ENCODE results near the gene FMN2. TPM values are rescaled to one million over a fixed set of nuclear protein-coding genes. Genes with fewer than 3 reads are reported as not detected.

The FMN2 gene
- 1.4 TPM for polyA plus RNA-seq (2013, experiment 1 of 2)
- 1.3 TPM for polyA plus RNA-seq (2013, experiment 2 of 2)

GRCh38 chr1:240091614-240092300 lies at the start of gene FMN2:
Gene FMN2 (plus strand): TSS chr1:240091883. CDS start chr1:240092110, 227 bp downstream.
- H3K27ac ChIP-seq (ENCODE audit: low read depth, low read length, severe bottlenecking) = peak within 1 kb of the TSS; percentile 10
- no peaks in the 10 kb centered on the region for H3K36me3 ChIP-seq (ENCODE audit: control insufficient read depth, insufficient read depth, low read length)
- H3K9me3 ChIP-seq (ENCODE audit: control insufficient read depth, low read length) = no peaks in the 10 kb centered on the region
- peak within 1 kb of the TSS; percentile 50 for H3K4me3 ChIP-seq (ENCODE audit: extremely low read depth, insufficient read depth, low read length, poor library complexity, severe bottlenecking)
- peaks cover 8% of the 10 kb centered on the region for H3K4me1 ChIP-seq (ENCODE audit: control insufficient read depth, insufficient read depth, low read length, poor library complexity, severe bottlenecking)
- 0 to 1% methylated on average over 60 to 63 of the region's 78 CpGs for WGBS, 2 experiments (ENCODE audit: insufficient coverage in 2 of 2)

GRCh38 chr1:240044620-240045019 lies 47.1 kb upstream of the FMN2 start:
- Histone ChIP-seq H3K36me3 (ENCODE audit: control insufficient read depth, insufficient read depth, low read length) (no peaks in the 10 kb centered on the region), H3K4me1 (ENCODE audit: control insufficient read depth, insufficient read depth, low read length, poor library complexity, severe bottlenecking) (no peaks in the 10 kb centered on the region), H3K27ac (ENCODE audit: low read depth, low read length, severe bottlenecking) (no peak overlapping the region), H3K4me3 (ENCODE audit: extremely low read depth, insufficient read depth, low read length, poor library complexity, severe bottlenecking) (no peak overlapping the region), H3K9me3 (ENCODE audit: control insufficient read depth, low read length) (no peaks in the 10 kb centered on the region)
- WGBS, 2 experiments (ENCODE audit: insufficient coverage in 2 of 2) = 86 to 88% methylated on average over 2 to 4 of the region's 6 CpGs

GRCh38 chr1:240046000-240046399 lies 45.7 kb upstream of the FMN2 start:
- no peak overlapping the region for H3K27ac ChIP-seq (ENCODE audit: low read depth, low read length, severe bottlenecking)
- H3K4me1 ChIP-seq (ENCODE audit: control insufficient read depth, insufficient read depth, low read length, poor library complexity, severe bottlenecking) = no peaks in the 10 kb centered on the region
- H3K4me3 ChIP-seq (ENCODE audit: extremely low read depth, insufficient read depth, low read length, poor library complexity, severe bottlenecking) = no peak overlapping the region
- 93 to 95% methylated on average over 6 to 7 of the region's 8 CpGs for WGBS, 2 experiments (ENCODE audit: insufficient coverage in 2 of 2)
- no peaks in the 10 kb centered on the region for H3K36me3 ChIP-seq (ENCODE audit: control insufficient read depth, insufficient read depth, low read length)
- H3K9me3 ChIP-seq (ENCODE audit: control insufficient read depth, low read length) = no peaks in the 10 kb centered on the region

GRCh38 chr1:240054109-240054701 lies 37.5 kb upstream of the FMN2 start:
- Histone ChIP-seq H3K4me3 (ENCODE audit: extremely low read depth, insufficient read depth, low read length, poor library complexity, severe bottlenecking) (no peak overlapping the region), H3K9me3 (ENCODE audit: control insufficient read depth, low read length) (no peaks in the 10 kb centered on the region), H3K4me1 (ENCODE audit: control insufficient read depth, insufficient read depth, low read length, poor library complexity, severe bottlenecking) (no peaks in the 10 kb centered on the region), H3K27ac (ENCODE audit: low read depth, low read length, severe bottlenecking) (no peak overlapping the region), H3K36me3 (ENCODE audit: control insufficient read depth, insufficient read depth, low read length) (no peaks in the 10 kb centered on the region)
- 85 to 94% methylated on average over 7 of the region's 9 CpGs for WGBS, 2 experiments (ENCODE audit: insufficient coverage in 2 of 2)

GRCh38 chr1:240055936-240056335 lies 35.7 kb upstream of the FMN2 start:
- Histone ChIP-seq H3K27ac (ENCODE audit: low read depth, low read length, severe bottlenecking) (no peak overlapping the region), H3K4me3 (ENCODE audit: extremely low read depth, insufficient read depth, low read length, poor library complexity, severe bottlenecking) (no peak overlapping the region)
- no CpG with 5 or more reads among the region's 1 CpG for WGBS, 2 experiments (ENCODE audit: insufficient coverage in 2 of 2)

GRCh38 chr1:240056350-240056749 lies 35.3 kb upstream of the FMN2 start:
- Histone ChIP-seq H3K4me1 (ENCODE audit: control insufficient read depth, insufficient read depth, low read length, poor library complexity, severe bottlenecking) (no peaks in the 10 kb centered on the region), H3K4me3 (ENCODE audit: extremely low read depth, insufficient read depth, low read length, poor library complexity, severe bottlenecking) (no peak overlapping the region), H3K9me3 (ENCODE audit: control insufficient read depth, low read length) (no peaks in the 10 kb centered on the region), H3K27ac (ENCODE audit: low read depth, low read length, severe bottlenecking) (no peak overlapping the region), H3K36me3 (ENCODE audit: control insufficient read depth, insufficient read depth, low read length) (no peaks in the 10 kb centered on the region)
- WGBS, 2 experiments (ENCODE audit: insufficient coverage in 2 of 2) = 61% methylated on average over 3 of the region's 3 CpGs

More at GRCh38 chr1:240055936-240056335, 35.7 kb upstream of the FMN2 start:
- Histone ChIP-seq H3K4me1 (ENCODE audit: control insufficient read depth, insufficient read depth, low read length, poor library complexity, severe bottlenecking) (no peaks in the 10 kb centered on the region), H3K9me3 (ENCODE audit: control insufficient read depth, low read length) (no peaks in the 10 kb centered on the region), H3K36me3 (ENCODE audit: control insufficient read depth, insufficient read depth, low read length) (no peaks in the 10 kb centered on the region)

- WGBS, 2 experiments (ENCODE audit: insufficient coverage in 2 of 2) = 92 to 93% methylated on average over 8 to 9 of the region's 9 CpGs
- H3K27ac ChIP-seq (ENCODE audit: low read depth, low read length, severe bottlenecking) = no peak overlapping the region
These were observed 33.6 kb upstream of the FMN2 start for GRCh38 chr1:240058049-240058448.

GRCh38 chr1:240068961-240069360 lies 22.7 kb upstream of the FMN2 start:
- H3K36me3 ChIP-seq (ENCODE audit: control insufficient read depth, insufficient read depth, low read length) = no peaks in the 10 kb centered on the region
- H3K4me3 ChIP-seq (ENCODE audit: extremely low read depth, insufficient read depth, low read length, poor library complexity, severe bottlenecking) = no peak overlapping the region
- H3K27ac ChIP-seq (ENCODE audit: low read depth, low read length, severe bottlenecking) = no peak overlapping the region
- WGBS, 2 experiments (ENCODE audit: insufficient coverage in 2 of 2) = 94 to 100% methylated on average over 1 to 4 of the region's 7 CpGs
- H3K9me3 ChIP-seq (ENCODE audit: control insufficient read depth, low read length) = no peaks in the 10 kb centered on the region
- H3K4me1 ChIP-seq (ENCODE audit: control insufficient read depth, insufficient read depth, low read length, poor library complexity, severe bottlenecking) = no peaks in the 10 kb centered on the region

More at GRCh38 chr1:240058049-240058448, 33.6 kb upstream of the FMN2 start:
- Histone ChIP-seq H3K4me3 (ENCODE audit: extremely low read depth, insufficient read depth, low read length, poor library complexity, severe bottlenecking) (no peak overlapping the region), H3K9me3 (ENCODE audit: control insufficient read depth, low read length) (no peaks in the 10 kb centered on the region), H3K36me3 (ENCODE audit: control insufficient read depth, insufficient read depth, low read length) (no peaks in the 10 kb centered on the region), H3K4me1 (ENCODE audit: control insufficient read depth, insufficient read depth, low read length, poor library complexity, severe bottlenecking) (no peaks in the 10 kb centered on the region)

GRCh38 chr1:240070188-240070587 lies 21.5 kb upstream of the FMN2 start:
- no peaks in the 10 kb centered on the region for H3K4me1 ChIP-seq (ENCODE audit: control insufficient read depth, insufficient read depth, low read length, poor library complexity, severe bottlenecking)
- H3K9me3 ChIP-seq (ENCODE audit: control insufficient read depth, low read length) = no peaks in the 10 kb centered on the region
- H3K27ac ChIP-seq (ENCODE audit: low read depth, low read length, severe bottlenecking) = no peak overlapping the region
- no peak overlapping the region for H3K4me3 ChIP-seq (ENCODE audit: extremely low read depth, insufficient read depth, low read length, poor library complexity, severe bottlenecking)
- no peaks in the 10 kb centered on the region for H3K36me3 ChIP-seq (ENCODE audit: control insufficient read depth, insufficient read depth, low read length)

GRCh38 chr1:240073097-240073496 lies 18.6 kb upstream of the FMN2 start:
- Histone ChIP-seq H3K4me1 (ENCODE audit: control insufficient read depth, insufficient read depth, low read length, poor library complexity, severe bottlenecking) (no peaks in the 10 kb centered on the region), H3K9me3 (ENCODE audit: control insufficient read depth, low read length) (no peaks in the 10 kb centered on the region), H3K27ac (ENCODE audit: low read depth, low read length, severe bottlenecking) (no peak overlapping the region), H3K36me3 (ENCODE audit: control insufficient read depth, insufficient read depth, low read length) (no peaks in the 10 kb centered on the region), H3K4me3 (ENCODE audit: extremely low read depth, insufficient read depth, low read length, poor library complexity, severe bottlenecking) (no peak overlapping the region)
- 49% methylated on average over 2 of the region's 3 CpGs; no CpG with 5 or more reads in 1 of the 2 experiments for WGBS, 2 experiments (ENCODE audit: insufficient coverage in 2 of 2)

GRCh38 chr1:240074422-240074821 lies 17.3 kb upstream of the FMN2 start:
- no peak overlapping the region for H3K4me3 ChIP-seq (ENCODE audit: extremely low read depth, insufficient read depth, low read length, poor library complexity, severe bottlenecking)
- no peaks in the 10 kb centered on the region for H3K9me3 ChIP-seq (ENCODE audit: control insufficient read depth, low read length)
- no peaks in the 10 kb centered on the region for H3K36me3 ChIP-seq (ENCODE audit: control insufficient read depth, insufficient read depth, low read length)
- H3K4me1 ChIP-seq (ENCODE audit: control insufficient read depth, insufficient read depth, low read length, poor library complexity, severe bottlenecking) = no peaks in the 10 kb centered on the region
- H3K27ac ChIP-seq (ENCODE audit: low read depth, low read length, severe bottlenecking) = no peak overlapping the region
- WGBS, 2 experiments (ENCODE audit: insufficient coverage in 2 of 2) = 77 to 90% methylated on average over 3 to 4 of the region's 5 CpGs

Measured in mesodermal cell (in vitro differentiated cells).